Adipocyte (in vitro differentiated cells): ENCODE measurements around the gene BTRC.

Experiments
- DNase-seq: peaks from one replicate; pipeline ENCODE4 v3.0.0-alpha.2; 2015; ENCODE audit warnings: low read depth
- H3K27me3 ChIP-seq: replicated peaks from 2 replicates; pipeline ENCODE4 v1.7.0; 2013; ENCODE audit warnings: mild to moderate bottlenecking, low read length, moderate library complexity; ENCODE audit not compliant: control insufficient read depth, insufficient read depth
- H3K36me3 ChIP-seq: 2 replicates; pipeline ENCODE4 v1.7.0; 2013; ENCODE audit warnings: low read length, mild to moderate bottlenecking, moderate library complexity; ENCODE audit not compliant: control insufficient read depth, insufficient read depth, severe bottlenecking
- H3K4me1 ChIP-seq: 2 replicates; pipeline ENCODE4 v1.7.0; 2013; ENCODE audit warnings: mild to moderate bottlenecking, low read length, moderate library complexity; ENCODE audit not compliant: control insufficient read depth, insufficient read depth
- H3K4me3 ChIP-seq: 2 replicates; pipeline ENCODE4 v1.7.0; 2013; ENCODE audit warnings: mild to moderate bottlenecking, low read length, moderate library complexity
- H3K9ac ChIP-seq: 2 replicates; pipeline ENCODE4 v1.7.0; 2013; ENCODE audit warnings: mild to moderate bottlenecking, low read length, moderate library complexity
- H3K9me3 ChIP-seq: 2 replicates; pipeline ENCODE4 v1.7.0; 2013; ENCODE audit warnings: mild to moderate bottlenecking, low read length, moderate library complexity; ENCODE audit not compliant: control insufficient read depth

The BTRC gene

GRCh38 chr10:101558671-101559595 lies 205.0 kb downstream of the BTRC start:
- H3K9ac ChIP-seq, result no peak overlapping the region
- H3K4me1 ChIP-seq, result no peaks in the 10 kb centered on the region
- H3K4me3 ChIP-seq, result no peak overlapping the region
- no peak for DNase-seq
- H3K9me3 ChIP-seq, result no peaks in the 10 kb centered on the region
- peaks cover 25% of the 10 kb centered on the region for H3K27me3 ChIP-seq
- H3K36me3 ChIP-seq, result peaks cover 14% of the 10 kb centered on the region

- no peak for DNase-seq
- H3K36me3 ChIP-seq, result peaks cover 8% of the 10 kb centered on the region
- peaks cover 28% of the 10 kb centered on the region for H3K27me3 ChIP-seq
- no peaks in the 10 kb centered on the region for H3K9me3 ChIP-seq
- H3K4me1 ChIP-seq, result no peaks in the 10 kb centered on the region
- H3K9ac ChIP-seq, result no peak overlapping the region
- no peak overlapping the region for H3K4me3 ChIP-seq
Observed at GRCh38 chr10:101559596-101560297, 205.8 kb downstream of the BTRC start.

DNA sequence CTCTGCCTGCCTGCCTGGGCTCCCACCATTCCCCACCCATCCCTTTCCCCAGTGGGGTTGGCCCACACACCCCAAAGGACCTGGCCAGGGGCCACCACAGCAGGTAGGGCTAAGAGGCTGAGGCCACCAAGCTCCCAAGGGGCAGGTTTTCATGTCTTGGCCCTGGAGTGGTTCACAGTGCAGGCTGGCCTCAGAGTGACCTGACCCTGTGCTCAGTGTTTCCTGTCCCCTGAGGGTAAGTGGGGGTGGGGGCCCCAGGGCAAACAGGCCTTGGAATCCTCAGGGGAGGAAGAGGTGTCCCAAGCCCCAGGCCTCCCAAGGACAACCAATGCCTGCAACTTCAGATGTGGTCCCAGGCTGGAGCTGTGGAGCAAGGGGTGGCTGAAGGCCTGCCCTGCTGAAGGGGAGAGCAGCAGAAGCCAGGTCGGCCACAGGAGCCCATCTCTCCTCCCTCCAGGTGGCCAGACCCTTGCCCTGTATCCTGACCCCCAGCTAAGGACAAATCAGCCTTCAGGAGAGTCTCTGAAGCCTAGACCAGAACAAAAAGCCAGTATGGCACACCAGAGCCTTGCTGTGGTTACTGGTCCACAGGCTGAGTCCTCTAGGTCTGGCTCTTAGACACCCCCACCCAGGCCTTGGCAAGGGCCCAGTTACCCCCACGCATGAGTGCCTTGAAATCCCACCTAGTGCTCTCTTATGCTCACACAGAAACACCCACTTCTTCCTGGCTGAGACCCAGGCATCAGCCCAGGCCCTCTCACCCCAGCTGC lies 206.5 kb downstream of the BTRC start:
- Histone ChIP-seq H3K4me3 (no peak overlapping the region), H3K9ac (no peak overlapping the region), H3K9me3 (no peaks in the 10 kb centered on the region), H3K36me3 (peaks cover 4% of the 10 kb centered on the region), H3K27me3 (peaks cover 34% of the 10 kb centered on the region), H3K4me1 (no peaks in the 10 kb centered on the region)
- no peak for DNase-seq

GRCh38 chr10:101561068-101561915 lies 207.3 kb downstream of the BTRC start:
- Histone ChIP-seq H3K4me1 (peaks cover 3% of the 10 kb centered on the region), H3K9me3 (no peaks in the 10 kb centered on the region), H3K27me3 (peaks cover 39% of the 10 kb centered on the region), H3K9ac (no peak overlapping the region), H3K36me3 (no peaks in the 10 kb centered on the region), H3K4me3 (no peak overlapping the region)
- no peak for DNase-seq

GRCh38 chr10:101562231-101562630 lies 208.3 kb downstream of the BTRC start:
- Histone ChIP-seq H3K4me3 (no peak overlapping the region), H3K27me3 (peaks cover 48% of the 10 kb centered on the region), H3K9me3 (no peaks in the 10 kb centered on the region), H3K9ac (no peak overlapping the region), H3K4me1 (peaks cover 4% of the 10 kb centered on the region), H3K36me3 (no peaks in the 10 kb centered on the region)
- no peak for DNase-seq

GRCh38 chr10:101563007-101563406 lies 209.0 kb downstream of the BTRC start:
- no peaks in the 10 kb centered on the region for H3K9me3 ChIP-seq
- H3K4me1 ChIP-seq, result peaks cover 4% of the 10 kb centered on the region
- H3K9ac ChIP-seq, result no peak overlapping the region
- H3K36me3 ChIP-seq, result no peaks in the 10 kb centered on the region
- H3K27me3 ChIP-seq, result peaks cover 56% of the 10 kb centered on the region
- DNase-seq, result no peak
- no peak overlapping the region for H3K4me3 ChIP-seq

- Histone ChIP-seq H3K9me3 (no peaks in the 10 kb centered on the region), H3K36me3 (no peaks in the 10 kb centered on the region), H3K4me3 (no peak overlapping the region), H3K9ac (no peak overlapping the region), H3K27me3 (peaks cover 62% of the 10 kb centered on the region), H3K4me1 (peaks cover 4% of the 10 kb centered on the region)
- no peak for DNase-seq
Observed at GRCh38 chr10:101563497-101564040, 209.6 kb downstream of the BTRC start.

DNA sequence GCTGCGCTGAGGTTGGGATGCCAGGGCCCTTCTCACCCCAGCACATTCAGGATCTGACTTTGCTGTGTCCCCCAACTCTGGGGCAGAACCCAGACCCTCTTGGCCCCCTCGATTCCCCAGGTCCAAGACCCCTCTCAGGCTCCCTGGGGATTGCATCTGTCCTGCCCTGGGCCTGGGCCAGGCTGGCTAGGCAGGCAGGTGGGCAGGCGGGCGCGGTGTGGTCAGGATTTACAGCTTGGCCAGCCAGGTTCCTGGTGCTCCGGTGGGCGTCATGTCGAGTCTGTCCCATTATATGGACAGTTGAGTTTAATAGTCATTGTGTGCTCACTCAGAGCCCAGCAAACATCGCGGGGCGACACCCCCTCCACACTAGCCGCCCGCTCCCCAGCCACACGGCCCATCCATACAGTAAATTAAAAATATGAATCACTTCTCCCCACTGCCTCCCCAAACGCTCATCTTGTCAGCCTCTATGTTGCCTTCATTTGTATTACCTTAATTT lies 210.6 kb downstream of the BTRC start:
- Histone ChIP-seq H3K4me3 (no peak overlapping the region), H3K4me1 (peaks cover 6% of the 10 kb centered on the region), H3K36me3 (no peaks in the 10 kb centered on the region), H3K27me3 (peaks cover 70% of the 10 kb centered on the region), H3K9ac (no peak overlapping the region), H3K9me3 (no peaks in the 10 kb centered on the region)
- DNase-seq, result no peak

- Histone ChIP-seq H3K9me3 (no peaks in the 10 kb centered on the region), H3K9ac (no peak overlapping the region), H3K36me3 (no peaks in the 10 kb centered on the region), H3K4me3 (no peak overlapping the region), H3K4me1 (peaks cover 12% of the 10 kb centered on the region), H3K27me3 (peaks cover 66% of the 10 kb centered on the region)
- DNase-seq, result no peak
Observed at GRCh38 chr10:101565370-101565900, 211.5 kb downstream of the BTRC start.

- no peak overlapping the region for H3K9ac ChIP-seq
- peaks cover 66% of the 10 kb centered on the region for H3K27me3 ChIP-seq
- H3K4me3 ChIP-seq, result no peak overlapping the region
- H3K36me3 ChIP-seq, result no peaks in the 10 kb centered on the region
- peaks cover 14% of the 10 kb centered on the region for H3K4me1 ChIP-seq
- H3K9me3 ChIP-seq, result no peaks in the 10 kb centered on the region
- DNase-seq, result no peak
Observed at GRCh38 chr10:101565936-101566332, 212.0 kb downstream of the BTRC start.
